Measurements from ENCODE around the gene AQR. TPM values are rescaled to one million over a fixed set of nuclear protein-coding genes. Genes with fewer than 3 reads are reported as not detected.
A peak's percentile ranks its signal among the peaks of the same experiment; 100 is the strongest.
"Not testable (repeated sequence)": the region's sequence is repeated elsewhere in the genome, so short reads cannot be mapped to it uniquely, and the experiment has no call there.

Gene AQR
- total and polyA plus RNA-seq, 7 experiments from 2014 or later: 12.7 to 43.5 (median 39.7) TPM

GRCh38 chr15:34941185-34941698 lies 28.3 kb downstream of the AQR start:
- ChIA-PET POLR2A (interaction anchor here (1.1 kb wide), 1 partner anchor 28 kb away, joined by 3 read pairs; the partner anchor contains the start of gene AQR), CTCF (interaction anchor here (0.7 kb wide), 1 partner anchor 13 kb away, joined by 3 read pairs; no protein-coding TSS in a partner anchor)
- no peak overlapping the region for H3K27ac Mint-ChIP-seq
- no peak for DNase-seq
- H3K4me3 ChIP-seq (ENCODE audit: low read length): no peak overlapping the region
- no peaks in the 10 kb centered on the region for H3K9me3 Mint-ChIP-seq
- ATAC-seq: no peak
- H3K36me3 ChIP-seq (ENCODE audit: control insufficient read depth in 2 of 3, insufficient read depth in 3 of 3, low read length in 3 of 3): peaks cover 12 to 54% (median 14%) of the 10 kb centered on the region in 3 experiments
- H3K4me3 Mint-ChIP-seq: no peak overlapping the region
- H3K36me3 Mint-ChIP-seq: peaks cover 0 to 40% (median 16%) of the 10 kb centered on the region in 5 donors
- intact Hi-C loops (cut with micrococcal nuclease): no loop called here
- H3K9me3 ChIP-seq (ENCODE audit: control insufficient read depth in 2 of 3, low read length in 3 of 3): no peaks in the 10 kb centered on the region
- H3K27me3 Mint-ChIP-seq: no peaks in the 10 kb centered on the region
- H3K27me3 ChIP-seq (ENCODE audit: control insufficient read depth in 2 of 2, insufficient read depth in 2 of 2, low read length in 2 of 2): no peaks in the 10 kb centered on the region
- H3K4me1 Mint-ChIP-seq: peaks cover 0 to 3% (median 0%) of the 10 kb centered on the region in 7 donors
- H3K4me1 ChIP-seq (ENCODE audit: control insufficient read depth in 2 of 2, insufficient read depth in 2 of 2, low read length in 2 of 2): no peaks in the 10 kb centered on the region
- H3K27ac ChIP-seq (ENCODE audit: low read depth, low read length): no peak overlapping the region

- ChIA-PET POLR2A (interaction anchor here (0.6 kb wide), 1 partner anchor 20 kb away, joined by 5 read pairs; no protein-coding TSS in a partner anchor), CTCF (no interaction called here)
- Mint-ChIP-seq H3K9me3 (peaks cover 0 to 1% (median 0%) of the 10 kb centered on the region in 11 donors), H3K27me3 (no peaks in the 10 kb centered on the region), H3K4me1 (peaks cover 0 to 10% (median 0%) of the 10 kb centered on the region in 7 donors), H3K4me3 (no peak overlapping the region), H3K36me3 (peaks cover 17 to 58% (median 36%) of the 10 kb centered on the region in 5 donors), H3K27ac (peak overlapping the region in 1 of 9 donors; percentile 24)
- DNase-seq (no peak), ATAC-seq (no peak)
- intact Hi-C loops (cut with micrococcal nuclease): no loop called here
- Histone ChIP-seq H3K36me3 (ENCODE audit: control insufficient read depth in 2 of 3, insufficient read depth in 3 of 3, low read length in 3 of 3) (peaks cover 14 to 61% (median 23%) of the 10 kb centered on the region in 3 experiments), H3K27me3 (ENCODE audit: control insufficient read depth in 2 of 2, insufficient read depth in 2 of 2, low read length in 2 of 2) (no peaks in the 10 kb centered on the region), H3K27ac (ENCODE audit: low read depth, low read length) (no peak overlapping the region), H3K4me1 (ENCODE audit: control insufficient read depth in 2 of 2, insufficient read depth in 2 of 2, low read length in 2 of 2) (no peaks in the 10 kb centered on the region), H3K9me3 (ENCODE audit: control insufficient read depth in 2 of 3, low read length in 3 of 3) (no peaks in the 10 kb centered on the region), H3K4me3 (ENCODE audit: low read length) (no peak overlapping the region)
Observed at GRCh38 chr15:34933432-34933975, 36.0 kb downstream of the AQR start.

- H3K9me3 ChIP-seq (ENCODE audit: control insufficient read depth in 2 of 3, low read length in 3 of 3); CTCF ChIA-PET; H3K27ac ChIP-seq (ENCODE audit: low read depth, low read length); H3K9me3 Mint-ChIP-seq; H3K4me1 ChIP-seq (ENCODE audit: control insufficient read depth in 2 of 2, insufficient read depth in 2 of 2, low read length in 2 of 2); H3K4me3 ChIP-seq (ENCODE audit: low read length); H3K4me3 Mint-ChIP-seq; H3K27me3 ChIP-seq (ENCODE audit: control insufficient read depth in 2 of 2, insufficient read depth in 2 of 2, low read length in 2 of 2); ATAC-seq; DNase-seq; POLR2A ChIA-PET; H3K27me3 Mint-ChIP-seq: not testable (repeated sequence)
- peaks cover 13 to 58% (median 44%) of the 10 kb centered on the region in 5 donors for H3K36me3 Mint-ChIP-seq
- H3K27ac Mint-ChIP-seq: peak overlapping the region in 1 of 9 donors; percentile 5
- intact Hi-C loops (cut with micrococcal nuclease): loop anchor here in 1 of 2 donors (10.0 kb wide), 1 partner anchor 224 kb away; no protein-coding TSS in a partner anchor
- peaks cover 0 to 10% (median 0%) of the 10 kb centered on the region in 7 donors for H3K4me1 Mint-ChIP-seq
- H3K36me3 ChIP-seq (ENCODE audit: control insufficient read depth in 2 of 3, insufficient read depth in 3 of 3, low read length in 3 of 3): peaks cover 23 to 63% (median 24%) of the 10 kb centered on the region in 3 experiments
Observed at GRCh38 chr15:34928349-34928748, 41.2 kb downstream of the AQR start.

- Mint-ChIP-seq H3K9me3 (peaks cover 0 to 2% (median 0%) of the 10 kb centered on the region in 11 donors), H3K4me3 (no peak overlapping the region), H3K4me1 (peaks cover 0 to 10% (median 0%) of the 10 kb centered on the region in 7 donors), H3K27me3 (no peaks in the 10 kb centered on the region), H3K27ac (no peak overlapping the region), H3K36me3 (peaks cover 13 to 53% (median 40%) of the 10 kb centered on the region in 5 donors)
- intact Hi-C loops (cut with micrococcal nuclease): loop anchor here in 1 of 2 donors (10.0 kb wide), 1 partner anchor 223 kb away; no protein-coding TSS in a partner anchor
- ChIA-PET CTCF (no interaction called here), POLR2A (no interaction called here)
- no peak for DNase-seq
- no peak overlapping the region for H3K27ac ChIP-seq (ENCODE audit: low read depth, low read length)
- peaks cover 23 to 57% (median 24%) of the 10 kb centered on the region in 3 experiments for H3K36me3 ChIP-seq (ENCODE audit: control insufficient read depth in 2 of 3, insufficient read depth in 3 of 3, low read length in 3 of 3)
- no peaks in the 10 kb centered on the region for H3K27me3 ChIP-seq (ENCODE audit: control insufficient read depth in 2 of 2, insufficient read depth in 2 of 2, low read length in 2 of 2)
- no peaks in the 10 kb centered on the region for H3K9me3 ChIP-seq (ENCODE audit: control insufficient read depth in 2 of 3, low read length in 3 of 3)
- ATAC-seq: no peak
- H3K4me1 ChIP-seq (ENCODE audit: control insufficient read depth in 2 of 2, insufficient read depth in 2 of 2, low read length in 2 of 2): no peaks in the 10 kb centered on the region
- no peak overlapping the region for H3K4me3 ChIP-seq (ENCODE audit: low read length)
Observed at GRCh38 chr15:34927726-34928125, 41.8 kb downstream of the AQR start.

- H3K27me3 ChIP-seq (ENCODE audit: control insufficient read depth in 2 of 2, insufficient read depth in 2 of 2, low read length in 2 of 2): no peaks in the 10 kb centered on the region
- no peak overlapping the region for H3K27ac ChIP-seq (ENCODE audit: low read depth, low read length)
- H3K36me3 ChIP-seq (ENCODE audit: control insufficient read depth in 2 of 3, insufficient read depth in 3 of 3, low read length in 3 of 3): peaks cover 24 to 78% (median 32%) of the 10 kb centered on the region in 3 experiments
- CTCF ChIA-PET: no interaction called here
- no peaks in the 10 kb centered on the region for H3K9me3 Mint-ChIP-seq
- H3K27ac Mint-ChIP-seq: peak overlapping the region in 1 of 9 donors; percentile 54
- peaks cover 11 to 59% (median 34%) of the 10 kb centered on the region in 5 donors for H3K36me3 Mint-ChIP-seq
- ATAC-seq (no peak), DNase-seq (no peak)
- intact Hi-C loops (cut with micrococcal nuclease): no loop called here
- POLR2A ChIA-PET: no interaction called here
- no peaks in the 10 kb centered on the region for H3K9me3 ChIP-seq (ENCODE audit: control insufficient read depth in 2 of 3, low read length in 3 of 3)
- H3K4me3 ChIP-seq (ENCODE audit: low read length): no peak overlapping the region
- no peaks in the 10 kb centered on the region for H3K27me3 Mint-ChIP-seq
- H3K4me1 Mint-ChIP-seq: peaks cover 0 to 2% (median 0%) of the 10 kb centered on the region in 7 donors
- no peaks in the 10 kb centered on the region for H3K4me1 ChIP-seq (ENCODE audit: control insufficient read depth in 2 of 2, insufficient read depth in 2 of 2, low read length in 2 of 2)
- no peak overlapping the region for H3K4me3 Mint-ChIP-seq
Observed at GRCh38 chr15:34914317-34914716, 55.2 kb downstream of the AQR start.

GRCh38 chr15:34905047-34905446 lies 64.5 kb downstream of the AQR start:
- H3K27me3 ChIP-seq (ENCODE audit: control insufficient read depth in 2 of 2, insufficient read depth in 2 of 2, low read length in 2 of 2): no peaks in the 10 kb centered on the region
- Mint-ChIP-seq H3K36me3 (peaks cover 14 to 68% (median 26%) of the 10 kb centered on the region in 5 donors), H3K4me1 (peaks cover 0 to 3% (median 0%) of the 10 kb centered on the region in 7 donors), H3K4me3 (no peak overlapping the region), H3K27me3 (no peaks in the 10 kb centered on the region), H3K27ac (no peak overlapping the region), H3K9me3 (no peaks in the 10 kb centered on the region)
- no peaks in the 10 kb centered on the region for H3K4me1 ChIP-seq (ENCODE audit: control insufficient read depth in 2 of 2, insufficient read depth in 2 of 2, low read length in 2 of 2)
- ChIA-PET CTCF (no interaction called here), POLR2A (no interaction called here)
- H3K36me3 ChIP-seq (ENCODE audit: control insufficient read depth in 2 of 3, insufficient read depth in 3 of 3, low read length in 3 of 3): peaks cover 10 to 59% (median 18%) of the 10 kb centered on the region in 3 experiments
- no peak overlapping the region for H3K4me3 ChIP-seq (ENCODE audit: low read length)
- no peak for ATAC-seq
- DNase-seq: no peak
- intact Hi-C loops (cut with micrococcal nuclease): no loop called here
- H3K9me3 ChIP-seq (ENCODE audit: control insufficient read depth in 2 of 3, low read length in 3 of 3): no peaks in the 10 kb centered on the region
- H3K27ac ChIP-seq (ENCODE audit: low read depth, low read length): no peak overlapping the region

Data from naive thymus-derived CD4-positive, alpha-beta T cell (primary cell).